Lower lobe of right lung (tissue), 2 donors: ENCODE results near the gene AOAH. TPM values are rescaled to one million over a fixed set of nuclear protein-coding genes. Genes with fewer than 3 reads are reported as not detected.

Experiments
- ATAC-seq, 2 donors: fragments of 200-7000 bp; cut with Tn5 transposase; one replicate each; pipeline ENCODE4 v1.9.1; 2020 to 2022; ENCODE audit warnings: mild to moderate bottlenecking in 2 of 2, moderate library complexity in 2 of 2
- DNase-seq: peaks from one replicate; pipeline ENCODE4 v3.0.0-alpha.2; 2020
- H3K27ac ChIP-seq: fragments of 200-600 bp; one replicate; pipeline ENCODE4 v1.8.0; 2022
- H3K27me3 ChIP-seq: fragments of 200-600 bp; one replicate; pipeline ENCODE4 v1.8.0; 2022; ENCODE audit warnings: low read depth
- H3K36me3 ChIP-seq: fragments of 200-600 bp; one replicate; pipeline ENCODE4 v1.8.0; 2022; ENCODE audit warnings: mild to moderate bottlenecking
- H3K4me1 ChIP-seq: fragments of 200-600 bp; one replicate; pipeline ENCODE4 v1.8.0; 2022
- H3K4me3 ChIP-seq: fragments of 200-600 bp; one replicate; pipeline ENCODE4 v1.8.0; 2022; ENCODE audit warnings: mild to moderate bottlenecking
- H3K9me3 ChIP-seq: fragments of 200-600 bp; one replicate; pipeline ENCODE4 v1.8.0; 2022
- intact Hi-C: fragments of 100-400 bp; cut with DNase I; formaldehyde crosslinking; loops from one replicate; pipeline ENCODE4 v1.11.0; 2022
- total RNA-seq: library from RNA; stranded (reverse); fragmentation: NEBNext Ultra II Directional; extraction: Animal tissue kit (Norgen Biotek cat#: 25700); gene quantifications from one replicate; pipeline ENCODE4 v1.2.1, GENCODE V29; 2021
- TF ChIP-seq, protein P1 (sequence below): fragments of 200-600 bp; IDR thresholded peaks from one replicate; pipeline ENCODE4 v1.8.0; 2022; ENCODE audit warnings: antibody characterized with exemption, mild to moderate bottlenecking
- donor health status: DM: no; HTN: yes; CAD: no; lungs with severe emphysema.

Gene AOAH
- total RNA-seq, 1 donor from 2014 or later: 29.2 TPM

DNA sequence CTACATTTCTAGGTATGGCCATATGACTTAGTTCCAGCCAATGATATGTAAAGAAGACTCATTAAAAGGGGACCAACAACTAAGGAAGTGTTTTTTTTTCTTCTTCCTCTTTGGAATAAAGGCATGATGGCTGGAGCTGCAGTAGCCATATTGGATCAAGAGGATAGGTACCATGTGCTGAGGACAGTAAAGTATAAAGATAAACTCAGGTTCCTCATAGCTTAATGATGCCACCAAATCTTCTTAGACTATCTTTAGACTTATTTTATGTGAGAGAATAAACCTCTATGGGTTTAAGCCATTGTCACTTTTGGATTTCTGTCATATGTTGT is 249.3 kb downstream of the AOAH start:
- TF ChIP-seq, protein P1, sequence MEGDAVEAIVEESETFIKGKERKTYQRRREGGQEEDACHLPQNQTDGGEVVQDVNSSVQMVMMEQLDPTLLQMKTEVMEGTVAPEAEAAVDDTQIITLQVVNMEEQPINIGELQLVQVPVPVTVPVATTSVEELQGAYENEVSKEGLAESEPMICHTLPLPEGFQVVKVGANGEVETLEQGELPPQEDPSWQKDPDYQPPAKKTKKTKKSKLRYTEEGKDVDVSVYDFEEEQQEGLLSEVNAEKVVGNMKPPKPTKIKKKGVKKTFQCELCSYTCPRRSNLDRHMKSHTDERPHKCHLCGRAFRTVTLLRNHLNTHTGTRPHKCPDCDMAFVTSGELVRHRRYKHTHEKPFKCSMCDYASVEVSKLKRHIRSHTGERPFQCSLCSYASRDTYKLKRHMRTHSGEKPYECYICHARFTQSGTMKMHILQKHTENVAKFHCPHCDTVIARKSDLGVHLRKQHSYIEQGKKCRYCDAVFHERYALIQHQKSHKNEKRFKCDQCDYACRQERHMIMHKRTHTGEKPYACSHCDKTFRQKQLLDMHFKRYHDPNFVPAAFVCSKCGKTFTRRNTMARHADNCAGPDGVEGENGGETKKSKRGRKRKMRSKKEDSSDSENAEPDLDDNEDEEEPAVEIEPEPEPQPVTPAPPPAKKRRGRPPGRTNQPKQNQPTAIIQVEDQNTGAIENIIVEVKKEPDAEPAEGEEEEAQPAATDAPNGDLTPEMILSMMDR: no peak
- DNase-seq (no peak), ATAC-seq (no peak)
- H3K4me1 ChIP-seq: no peaks in the 10 kb centered on the region
- no peaks in the 10 kb centered on the region for H3K36me3 ChIP-seq
- intact Hi-C loops: no loop called here
- H3K9me3 ChIP-seq: peaks cover 4% of the 10 kb centered on the region
- no peak overlapping the region for H3K4me3 ChIP-seq
- no peak overlapping the region for H3K27ac ChIP-seq
- no peaks in the 10 kb centered on the region for H3K27me3 ChIP-seq

DNA sequence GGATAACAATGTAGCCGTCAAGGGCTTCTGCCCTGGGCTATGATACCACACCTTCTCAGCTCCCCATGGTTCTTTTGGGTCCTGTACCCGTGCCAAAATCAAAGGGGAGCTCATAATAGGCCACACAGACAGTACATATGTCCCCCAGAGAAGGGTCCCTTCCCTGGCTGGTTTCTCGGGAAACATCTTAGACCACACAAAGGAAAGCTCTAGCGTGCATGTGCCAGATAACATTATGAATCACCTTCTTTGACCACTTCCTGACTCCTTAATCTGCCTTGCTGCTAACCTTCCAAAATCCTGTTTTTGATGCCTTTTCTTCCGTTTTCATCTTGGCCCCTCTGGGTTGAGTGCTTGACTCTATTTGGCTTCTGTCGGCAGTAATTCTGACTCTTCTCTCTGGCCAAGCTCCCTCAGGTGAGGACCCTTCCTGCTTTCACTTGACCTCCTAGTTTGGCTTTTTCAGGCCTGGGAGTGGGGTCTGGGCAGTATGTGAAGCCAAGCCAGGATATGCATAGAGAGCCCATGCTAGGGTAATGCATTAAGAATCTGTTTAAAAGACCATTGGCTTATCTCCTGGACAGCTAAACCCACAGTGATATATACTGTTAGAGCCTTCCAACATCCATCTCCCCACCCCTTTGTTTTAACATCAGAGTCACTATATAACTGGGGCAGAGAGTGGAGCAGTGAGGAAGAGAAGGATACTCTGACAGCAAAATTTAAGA is 249.8 kb downstream of the AOAH start:
- Histone ChIP-seq H3K27me3 (no peaks in the 10 kb centered on the region), H3K27ac (no peak overlapping the region), H3K4me1 (no peaks in the 10 kb centered on the region), H3K9me3 (peaks cover 4% of the 10 kb centered on the region), H3K36me3 (no peaks in the 10 kb centered on the region), H3K4me3 (no peak overlapping the region)
- no peak for DNase-seq
- no peak for ATAC-seq
- intact Hi-C loops: no loop called here
- TF ChIP-seq, protein P1: no peak

DNA sequence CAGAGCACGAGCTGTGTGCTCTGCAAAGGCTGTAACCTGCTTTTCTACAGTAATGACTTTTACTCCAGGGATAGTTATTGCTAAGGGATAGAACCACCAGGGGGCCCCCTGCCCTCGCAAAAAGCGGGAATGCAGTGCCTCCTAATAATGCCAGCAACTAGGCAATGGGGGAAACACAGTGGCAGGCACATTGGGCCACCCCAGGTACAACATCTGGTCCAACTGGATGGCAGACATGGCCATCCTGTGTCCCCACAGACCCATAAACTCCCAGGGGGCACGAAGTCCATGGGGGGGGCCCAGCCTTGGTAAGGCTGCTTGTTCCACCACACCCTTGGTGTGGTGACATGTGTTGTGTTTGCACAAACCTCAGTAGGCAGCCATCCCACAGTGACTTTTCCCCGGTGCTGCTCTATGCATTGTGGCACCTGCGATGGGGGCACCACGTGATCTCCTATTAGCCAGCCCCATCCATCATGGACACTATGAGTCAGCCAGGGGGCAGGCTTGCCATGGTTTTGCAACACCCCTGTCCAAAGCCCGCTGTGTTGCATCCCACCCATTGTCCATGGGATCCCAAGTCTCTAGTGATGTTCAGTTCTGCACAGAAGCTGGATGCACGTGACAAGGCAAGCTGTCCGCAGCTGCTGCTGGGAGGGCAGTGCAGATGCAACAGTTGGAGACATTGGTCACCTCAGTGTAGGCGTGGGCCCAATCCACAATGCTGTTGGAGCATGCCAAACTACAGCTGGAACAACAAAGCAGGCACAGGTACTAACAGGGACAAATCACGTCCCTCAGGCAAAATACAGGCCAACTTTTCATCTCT is 250.6 kb downstream of the AOAH start:
- H3K36me3 ChIP-seq: no peaks in the 10 kb centered on the region
- intact Hi-C loops: no loop called here
- no peaks in the 10 kb centered on the region for H3K27me3 ChIP-seq
- H3K9me3 ChIP-seq: no peaks in the 10 kb centered on the region
- peak; percentile 33 to 41 for ATAC-seq
- TF ChIP-seq, protein P1: peak; percentile 34
- H3K4me3 ChIP-seq: no peak overlapping the region
- no peaks in the 10 kb centered on the region for H3K4me1 ChIP-seq
- H3K27ac ChIP-seq: no peak overlapping the region
- DNase-seq: peak; percentile 51

DNA sequence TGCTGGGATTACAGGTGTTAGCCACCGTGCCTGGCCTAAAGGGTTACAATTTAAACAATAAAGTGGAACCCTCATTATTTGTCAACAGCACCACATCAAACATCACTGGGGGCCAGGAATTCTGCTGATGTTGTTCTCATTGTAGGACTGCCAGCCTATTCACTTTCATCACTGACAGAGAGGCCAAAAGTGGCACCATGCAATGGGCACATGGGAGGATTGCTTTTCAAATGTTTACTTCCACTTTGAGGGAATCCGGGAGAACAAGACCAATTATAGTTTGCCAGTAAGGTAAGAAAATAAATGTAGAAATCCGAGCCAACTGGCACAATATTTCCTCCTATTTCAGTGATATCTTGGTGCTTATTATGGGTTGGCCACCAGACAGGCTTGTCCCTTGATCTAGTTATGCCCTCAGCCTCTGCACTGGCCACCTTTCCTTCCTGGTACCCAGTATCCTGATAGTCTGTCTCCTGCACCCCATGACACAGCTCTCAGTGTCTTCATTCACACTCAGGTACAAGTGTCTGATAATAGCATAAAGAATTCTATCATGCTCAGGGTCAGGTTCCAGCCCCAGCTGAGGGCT is 252.1 kb downstream of the AOAH start:
- TF ChIP-seq, protein P1: no peak
- ATAC-seq (no peak), DNase-seq (no peak)
- H3K27ac ChIP-seq: no peak overlapping the region
- no peak overlapping the region for H3K4me3 ChIP-seq
- no peaks in the 10 kb centered on the region for H3K27me3 ChIP-seq
- no peaks in the 10 kb centered on the region for H3K9me3 ChIP-seq
- no peaks in the 10 kb centered on the region for H3K4me1 ChIP-seq
- intact Hi-C loops: no loop called here
- H3K36me3 ChIP-seq: no peaks in the 10 kb centered on the region

DNA sequence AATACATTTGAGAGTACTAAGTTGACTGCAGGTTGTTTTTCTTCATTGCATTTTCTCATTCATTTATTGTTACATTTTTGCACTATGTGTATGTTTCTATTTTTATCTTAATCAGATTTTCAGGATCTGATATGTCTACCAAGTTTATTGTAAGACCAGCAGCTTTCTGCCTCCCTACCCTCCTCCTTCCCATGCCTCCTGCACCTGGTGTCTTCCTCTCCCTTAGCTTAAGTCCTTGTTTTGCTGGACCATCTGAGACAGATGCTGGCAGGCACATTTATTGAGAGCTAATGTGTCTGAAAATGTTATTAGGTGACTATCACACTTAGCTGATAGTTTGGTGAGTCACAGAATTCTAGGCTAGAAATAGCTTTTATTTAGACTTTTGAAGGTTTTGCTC is 255.1 kb downstream of the AOAH start:
- TF ChIP-seq, protein P1: no peak

More for the DNA sequence above, 255.1 kb downstream of the AOAH start:
- no peak overlapping the region for H3K27ac ChIP-seq
- no peak overlapping the region for H3K4me3 ChIP-seq
- no peaks in the 10 kb centered on the region for H3K9me3 ChIP-seq
- H3K36me3 ChIP-seq: no peaks in the 10 kb centered on the region
- DNase-seq (no peak), ATAC-seq (no peak)
- intact Hi-C loops: no loop called here
- H3K27me3 ChIP-seq: no peaks in the 10 kb centered on the region
- H3K4me1 ChIP-seq: no peaks in the 10 kb centered on the region
